HG02840 (cell line): ENCODE data around the gene AHI1.

Experiments
- ATAC-seq: cut with Tn5 transposase; IDR thresholded peaks from one replicate; pipeline ENCODE4 v1.9.1; 2021; ENCODE audit warnings: mild to moderate bottlenecking, moderate library complexity, moderate number of reproducible peaks; ENCODE audit not compliant: unreplicated experiment, low FRiP score

The AHI1 gene

DNA sequence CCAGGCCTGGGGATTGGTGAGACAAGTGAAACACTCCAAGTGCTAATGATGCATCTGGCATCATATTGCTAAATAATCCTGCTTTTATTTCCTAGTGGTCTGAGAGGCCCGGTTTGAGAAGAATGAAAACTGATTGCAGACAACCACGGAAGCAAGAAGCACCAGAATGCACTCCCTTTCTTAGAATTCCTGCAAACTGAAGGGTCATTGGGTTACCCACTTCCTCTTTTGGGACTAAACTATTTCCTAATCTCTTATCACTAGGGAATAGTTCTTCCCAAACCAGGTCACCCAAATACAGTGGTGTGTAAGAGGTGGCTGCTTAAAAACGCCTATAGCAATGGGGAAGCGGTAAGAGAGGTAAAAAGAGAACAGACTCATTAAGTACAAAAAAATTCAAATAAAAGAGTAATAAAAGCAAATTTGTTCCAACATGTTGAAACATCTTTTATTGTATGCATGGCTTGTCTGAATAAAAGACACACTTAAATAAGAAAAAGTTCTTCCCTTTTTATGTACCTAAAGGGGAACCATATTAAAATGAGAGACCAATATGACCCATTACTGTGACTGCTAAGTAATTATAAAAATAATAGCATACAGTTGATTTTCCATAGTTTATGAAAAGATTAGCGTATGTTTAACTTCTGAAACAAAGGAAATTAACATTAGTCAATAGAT, 190.7 kb downstream of the AHI1 start:
- no peak for ATAC-seq

DNA sequence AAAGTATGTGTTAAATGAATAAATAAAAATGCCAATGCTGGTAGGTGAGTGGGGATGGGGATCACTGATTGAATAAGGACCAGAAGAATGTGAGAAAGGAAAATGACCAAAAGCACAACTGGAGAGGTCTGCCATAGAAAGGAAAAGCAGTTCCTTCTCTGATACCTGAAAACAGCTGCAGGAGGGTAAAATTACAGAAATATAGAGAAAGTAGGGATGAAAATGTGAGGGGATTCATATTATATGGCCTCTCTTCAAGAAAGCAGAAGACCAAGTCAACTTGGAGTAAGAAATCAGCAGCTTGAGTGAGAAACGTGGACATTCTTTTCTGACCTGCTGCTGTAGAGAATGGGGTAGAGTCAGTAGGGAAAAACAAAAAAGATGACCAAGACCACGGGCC, 191.4 kb downstream of the AHI1 start:
- no peak for ATAC-seq

DNA sequence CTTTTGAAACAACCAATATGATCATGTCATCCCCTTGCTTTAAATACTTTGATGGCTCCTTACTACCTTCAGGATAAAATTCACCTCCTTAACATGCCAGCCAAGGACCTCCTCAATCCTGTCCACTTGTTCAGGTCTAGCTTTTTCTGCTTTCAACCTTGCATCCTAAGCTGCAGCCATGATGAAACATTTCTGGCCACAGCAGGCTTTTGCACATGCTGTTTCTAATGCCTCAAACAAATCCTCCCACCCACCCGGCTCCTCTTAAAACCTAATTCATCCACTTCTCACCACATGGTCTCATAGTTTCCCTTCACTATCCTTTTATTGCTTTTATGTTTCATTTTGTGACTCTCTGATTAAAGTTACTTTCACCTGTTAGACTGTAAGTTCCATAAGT, 191.9 kb downstream of the AHI1 start:
- no peak for ATAC-seq

DNA sequence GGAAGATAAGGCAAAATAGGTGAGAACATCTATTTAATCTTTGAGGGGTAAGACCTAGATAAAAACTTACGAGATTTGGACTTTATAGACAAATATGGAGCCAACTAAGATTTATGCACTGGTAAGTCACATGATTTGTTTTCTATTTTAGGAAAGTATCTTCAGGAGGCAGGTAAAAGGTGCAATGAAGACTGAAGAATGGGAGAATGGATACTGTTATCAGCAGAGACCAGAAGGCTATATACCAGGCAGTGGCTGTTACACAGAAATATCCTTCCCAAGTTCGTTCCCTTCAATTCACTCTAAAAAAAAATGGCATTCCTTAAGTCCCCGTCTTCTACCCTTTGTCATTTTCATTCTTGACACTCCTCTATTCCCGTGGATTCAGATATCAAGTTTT, 192.7 kb downstream of the AHI1 start:
- ATAC-seq, result no peak

DNA sequence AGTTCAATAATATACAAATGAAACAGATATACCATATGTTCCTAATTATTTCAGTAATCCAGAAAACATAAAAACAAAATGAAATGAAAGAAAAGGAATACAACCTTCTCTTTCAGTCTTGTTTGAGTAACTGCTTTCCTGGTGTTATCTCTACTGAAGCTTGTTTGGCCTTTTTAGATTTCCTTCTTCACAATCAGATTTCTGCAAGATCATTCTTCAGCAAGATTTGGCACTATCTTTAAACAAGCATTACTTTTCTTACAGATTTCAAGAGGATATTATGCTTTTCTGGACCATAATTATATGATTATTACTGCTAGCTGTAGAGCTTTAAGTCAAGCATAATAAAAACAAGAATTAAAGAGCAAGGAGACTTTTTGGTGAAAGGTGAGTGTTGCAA, 196.2 kb downstream of the AHI1 start:
- no peak for ATAC-seq

DNA sequence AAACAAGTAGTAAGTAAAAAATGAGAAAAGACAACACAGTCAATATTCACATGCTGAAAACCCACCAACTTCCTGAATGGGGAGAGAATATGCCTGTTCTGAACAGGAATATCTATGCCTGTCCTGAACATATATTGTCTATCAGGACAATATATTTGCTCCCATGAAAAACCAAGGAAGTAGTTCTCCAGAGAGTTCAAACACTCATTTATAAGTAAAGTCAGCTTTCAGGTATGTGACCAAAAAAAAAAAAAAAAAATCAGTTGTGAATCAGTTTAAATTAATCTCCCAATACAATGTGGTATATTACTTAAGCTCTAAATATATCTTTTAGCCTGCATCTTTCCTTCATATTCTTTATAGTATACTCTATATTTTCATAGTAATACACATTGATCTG, 197.0 kb downstream of the AHI1 start:
- no peak for ATAC-seq

DNA sequence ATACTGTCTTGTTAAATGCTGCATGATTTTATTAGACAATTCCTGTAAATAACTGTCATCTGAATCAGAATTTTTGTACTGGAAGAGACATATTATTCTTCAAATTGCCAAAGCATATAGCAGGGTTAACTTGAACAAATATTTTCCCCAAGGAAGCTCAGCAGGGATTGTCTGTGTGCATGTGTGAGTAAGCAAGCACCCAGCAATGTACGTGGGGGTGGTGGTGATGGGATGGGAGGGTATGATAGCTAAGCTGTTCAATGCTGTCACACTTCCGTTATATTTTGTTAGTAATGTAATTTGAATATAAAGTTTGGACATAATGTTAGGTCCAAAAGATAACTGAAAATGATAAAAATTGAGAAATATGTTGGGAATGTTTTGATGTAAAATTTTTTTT, 198.3 kb downstream of the AHI1 start:
- no peak for ATAC-seq

DNA sequence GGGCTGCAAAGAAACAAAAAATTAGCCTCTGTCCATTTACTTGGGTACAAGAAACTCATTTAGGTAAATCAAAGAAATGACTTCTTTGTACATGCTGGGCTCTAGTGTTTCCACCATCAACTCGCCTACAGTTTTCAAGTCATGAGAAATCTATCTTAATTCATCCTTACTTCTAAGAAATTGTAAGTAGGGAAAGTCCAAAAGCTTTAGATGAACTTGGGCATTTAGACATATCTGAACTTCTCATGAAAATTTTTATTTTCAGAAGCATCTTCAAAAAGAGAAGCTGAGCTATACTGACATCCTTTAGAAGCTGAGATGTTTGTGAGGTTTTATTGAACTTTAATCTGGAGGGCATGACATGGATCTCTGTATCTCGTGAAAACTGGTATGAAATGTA, 199.1 kb downstream of the AHI1 start:
- ATAC-seq, result no peak

DNA sequence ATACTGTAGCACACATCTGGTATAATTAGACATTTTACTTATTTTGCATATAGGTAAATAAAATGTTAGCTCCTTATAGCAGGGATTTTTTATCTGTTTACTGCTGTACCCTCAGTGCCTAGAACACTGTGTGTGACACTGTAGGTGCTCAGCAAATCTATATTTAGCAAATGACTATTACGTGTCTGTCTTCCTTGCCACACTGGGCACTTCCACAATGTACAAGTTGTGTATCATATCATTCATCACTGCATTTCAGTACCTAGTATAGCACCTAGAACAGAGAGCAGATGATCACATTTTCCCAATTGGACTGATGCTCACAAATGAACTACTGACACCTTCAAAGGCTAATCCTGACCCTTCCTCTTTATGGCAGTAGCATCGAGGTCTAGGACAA, 200.8 kb downstream of the AHI1 start:
- no peak for ATAC-seq

DNA sequence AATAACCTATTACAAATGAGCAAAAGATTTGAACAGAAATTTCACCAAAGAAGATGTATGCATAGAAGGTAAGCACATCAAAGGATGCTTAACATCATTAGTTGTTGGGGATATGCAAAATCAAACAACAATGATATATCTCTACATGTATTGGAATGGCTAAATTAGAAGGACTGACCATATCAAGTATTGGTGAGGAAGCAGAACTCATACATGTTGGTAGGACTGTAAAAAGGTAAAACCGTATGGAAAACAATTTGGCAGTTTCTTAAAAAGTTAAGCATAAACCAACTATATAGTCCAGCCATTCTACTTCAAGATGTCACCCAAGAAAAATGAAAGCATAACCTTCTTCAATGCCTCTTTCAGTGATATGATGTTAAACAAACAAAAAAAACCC, 202.5 kb downstream of the AHI1 start:
- no peak for ATAC-seq

DNA sequence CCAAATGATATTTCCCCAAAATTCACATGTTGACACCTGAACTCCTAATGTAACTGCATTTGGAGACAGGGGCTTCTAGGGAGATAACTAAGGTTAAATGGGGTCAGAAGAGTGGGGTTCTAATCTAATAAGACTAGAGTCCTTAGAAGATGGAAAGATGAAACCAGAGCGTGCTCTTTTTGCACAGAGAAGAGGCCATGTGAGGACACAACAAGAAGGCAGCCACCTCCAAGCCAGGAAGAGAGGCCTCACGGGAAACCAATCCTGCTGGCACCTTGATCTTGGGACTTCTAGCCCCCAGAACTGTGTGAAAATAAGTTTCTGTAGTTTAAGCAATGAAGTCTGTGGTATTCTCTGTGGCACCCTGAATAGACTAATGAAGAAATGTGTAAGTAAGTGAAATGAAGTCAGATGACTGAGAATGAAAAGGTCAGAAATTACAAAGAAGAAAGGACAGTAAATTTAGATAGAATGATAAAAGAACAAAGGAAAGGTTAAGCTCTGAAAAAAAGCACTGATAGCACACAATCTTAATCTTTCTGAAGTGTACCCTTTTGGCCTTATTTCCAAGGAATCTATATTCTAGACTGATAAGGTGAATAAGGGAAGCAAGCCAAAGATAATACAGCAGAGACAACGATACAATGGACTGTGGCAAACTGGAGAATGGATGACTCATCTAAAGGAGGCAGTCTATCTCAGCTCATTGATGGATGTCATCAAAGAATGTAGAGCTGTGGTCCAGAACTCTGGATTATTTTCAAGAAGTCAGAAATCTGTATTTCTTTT, 206.1 kb downstream of the AHI1 start:
- no peak for ATAC-seq

DNA sequence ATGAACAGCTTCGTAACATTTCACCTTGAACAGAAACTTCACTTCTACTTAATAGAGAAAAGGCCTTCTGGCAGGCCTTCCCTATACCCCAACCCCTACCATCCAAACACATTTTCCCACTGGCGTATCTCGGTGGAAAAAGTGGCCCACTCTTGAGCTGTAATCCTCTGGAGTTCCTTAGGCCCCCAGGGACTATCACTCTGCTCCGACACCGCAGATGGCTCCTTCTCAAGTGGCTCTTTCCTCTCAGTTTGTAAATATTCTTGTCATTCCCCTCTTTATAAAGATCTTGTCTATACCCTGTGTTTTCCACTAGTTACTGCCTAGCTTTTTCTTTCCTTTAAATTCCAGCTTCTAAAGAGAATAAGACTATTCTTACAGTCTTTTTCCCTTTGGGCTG, 207.7 kb downstream of the AHI1 start:
- ATAC-seq, result no peak

DNA sequence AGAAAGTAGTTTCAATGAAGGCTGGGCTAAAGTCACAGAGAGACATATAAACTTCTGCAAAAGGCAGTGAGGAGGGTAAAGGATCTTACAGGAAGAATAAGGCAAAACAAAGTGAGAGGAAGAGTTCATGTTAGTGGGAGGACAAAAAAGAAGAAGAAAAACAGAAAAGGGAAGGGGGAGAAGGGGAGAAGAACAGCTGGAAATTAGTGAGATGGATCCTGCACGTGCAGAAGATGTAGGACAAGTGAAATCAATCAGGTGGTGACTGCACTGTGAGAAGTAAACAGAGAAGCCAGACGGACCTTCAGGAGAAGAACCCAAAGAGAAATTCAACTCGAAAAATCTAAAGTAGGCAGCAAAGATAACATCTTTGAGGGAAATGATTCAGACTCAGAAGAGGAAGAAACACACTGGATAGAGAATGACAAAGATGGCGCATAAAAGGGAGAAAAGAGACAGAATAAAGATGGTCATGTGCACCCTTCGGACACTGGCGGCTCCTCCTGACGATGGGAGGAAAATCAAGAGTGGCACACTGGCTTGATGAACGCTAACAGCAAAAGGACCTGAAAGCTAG, 210.5 kb downstream of the AHI1 start:
- ATAC-seq, result no peak

DNA sequence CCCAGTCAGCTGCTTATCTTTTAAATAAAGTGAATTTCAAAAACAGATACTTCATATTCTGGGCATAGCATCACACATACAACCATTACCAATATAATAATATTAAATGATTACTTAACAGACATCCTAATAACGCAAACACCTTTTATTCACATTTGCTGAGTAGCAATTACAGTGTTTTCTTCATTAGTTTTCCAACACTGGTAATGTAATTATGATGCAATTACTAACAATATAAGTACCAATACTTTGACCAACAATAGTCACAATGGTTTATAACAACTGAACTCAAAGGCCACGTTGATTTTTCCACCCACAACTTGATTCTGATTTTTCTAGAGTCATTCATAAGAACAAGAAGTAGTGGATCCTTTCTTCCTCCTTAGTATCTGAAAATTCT, 212.4 kb downstream of the AHI1 start:
- ATAC-seq, result no peak

DNA sequence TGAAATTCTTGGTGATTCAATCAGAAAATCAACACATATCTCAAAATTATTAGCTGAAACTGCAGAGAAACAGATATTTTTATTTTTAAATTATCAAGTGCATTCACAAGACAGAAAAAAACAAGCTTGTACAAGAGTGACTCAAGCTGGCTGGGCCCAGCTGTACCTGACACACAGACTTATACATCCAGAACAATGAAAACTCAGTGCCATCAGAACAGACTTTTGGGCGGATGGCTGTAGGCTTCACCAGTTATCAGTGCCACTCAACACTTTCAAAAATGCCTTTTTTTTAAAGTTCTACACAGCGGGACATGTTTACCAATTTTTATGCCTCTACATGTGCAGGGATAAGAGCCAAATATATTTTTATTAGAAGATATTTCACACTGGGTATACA, 213.6 kb downstream of the AHI1 start:
- no peak for ATAC-seq

DNA sequence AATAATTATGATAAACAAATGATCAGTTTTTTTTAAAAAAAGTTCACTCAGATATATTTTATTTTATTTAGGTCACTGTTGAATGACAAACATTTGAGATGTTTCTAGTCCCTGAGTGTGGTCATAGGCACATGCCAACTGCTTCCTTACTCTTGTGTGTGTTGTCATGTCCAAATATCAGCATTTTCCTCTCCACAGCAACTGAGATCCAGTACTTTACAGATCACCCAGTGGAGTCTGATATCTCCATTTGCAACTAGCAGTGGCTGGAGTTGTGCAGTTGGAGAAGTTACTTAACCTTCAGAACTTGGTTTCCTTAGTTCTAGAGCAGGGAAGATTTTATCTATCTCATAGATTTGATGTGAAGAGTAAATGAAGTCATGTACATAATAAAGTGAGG, 215.1 kb downstream of the AHI1 start:
- no peak for ATAC-seq

DNA sequence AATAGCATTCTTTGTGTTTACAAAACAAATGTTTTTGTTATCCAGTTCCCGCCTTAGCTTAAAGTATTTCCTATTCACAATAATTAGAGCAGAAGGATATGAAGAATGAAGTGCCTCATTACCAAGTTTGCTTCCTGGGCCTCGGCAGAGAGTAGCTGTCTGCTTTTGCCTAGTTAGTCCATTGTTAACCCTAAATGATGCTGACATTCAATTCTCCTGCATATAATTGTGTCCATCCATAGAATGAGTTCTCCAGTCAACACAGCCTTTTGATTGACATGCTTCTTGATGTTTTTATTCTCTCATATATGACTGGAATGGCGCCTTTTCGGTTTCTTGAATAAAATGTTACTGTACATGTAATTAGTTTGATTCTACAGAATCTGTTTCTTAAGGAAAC, 215.6 kb downstream of the AHI1 start:
- no peak for ATAC-seq

DNA sequence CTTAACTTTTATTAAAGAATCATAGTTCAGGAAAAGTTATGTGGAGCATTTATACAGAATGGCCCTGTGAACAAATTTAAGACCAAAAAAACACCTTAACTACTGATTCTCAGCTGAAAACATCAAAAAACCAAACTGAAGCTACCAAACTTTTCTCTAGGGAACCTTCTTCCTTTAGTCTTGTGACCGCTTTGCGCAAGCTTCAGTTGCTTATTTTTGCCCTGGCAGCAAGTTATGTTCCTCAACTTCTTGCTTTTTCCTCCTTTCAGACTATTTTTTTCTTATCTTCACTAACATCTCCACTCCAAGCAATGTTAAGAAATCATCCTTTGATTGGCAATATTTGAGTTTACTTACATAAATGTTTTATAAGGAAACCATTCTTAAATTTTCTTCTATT, 216.3 kb downstream of the AHI1 start:
- ATAC-seq, result no peak

DNA sequence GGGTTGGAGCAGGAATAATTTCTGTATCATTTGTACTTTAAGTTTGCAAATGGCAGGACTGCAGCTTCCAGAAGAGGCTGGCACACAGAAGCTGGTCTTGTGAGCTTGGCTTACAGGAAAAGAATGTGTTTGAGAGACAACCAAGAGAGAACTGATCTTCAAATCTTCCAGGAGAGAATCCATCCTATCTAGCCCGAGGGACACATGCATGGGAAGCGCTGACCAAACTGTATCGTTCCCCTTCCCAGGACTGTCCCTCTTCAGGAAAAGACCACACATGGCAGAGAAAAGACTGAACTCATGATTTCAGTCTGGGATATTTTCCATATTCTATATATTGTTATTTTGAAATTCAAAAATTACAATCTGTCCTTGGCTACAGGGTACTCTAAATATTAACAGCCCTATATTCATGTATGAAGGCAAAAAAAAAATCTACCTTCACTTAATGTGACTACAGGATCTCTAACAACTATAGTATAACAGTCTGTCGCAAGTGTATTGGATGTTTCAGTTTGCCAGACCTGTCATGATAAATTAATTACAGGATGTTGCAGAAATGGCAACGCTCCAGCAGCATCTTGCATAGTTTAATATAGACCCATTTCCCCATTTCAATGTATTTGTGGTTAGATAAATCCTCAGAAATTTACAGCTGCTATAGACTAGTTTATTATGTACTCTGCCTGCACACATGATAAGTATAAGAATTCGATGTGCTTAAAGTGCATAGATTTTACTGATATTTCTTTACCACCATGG, 217.0 kb downstream of the AHI1 start:
- no peak for ATAC-seq

DNA sequence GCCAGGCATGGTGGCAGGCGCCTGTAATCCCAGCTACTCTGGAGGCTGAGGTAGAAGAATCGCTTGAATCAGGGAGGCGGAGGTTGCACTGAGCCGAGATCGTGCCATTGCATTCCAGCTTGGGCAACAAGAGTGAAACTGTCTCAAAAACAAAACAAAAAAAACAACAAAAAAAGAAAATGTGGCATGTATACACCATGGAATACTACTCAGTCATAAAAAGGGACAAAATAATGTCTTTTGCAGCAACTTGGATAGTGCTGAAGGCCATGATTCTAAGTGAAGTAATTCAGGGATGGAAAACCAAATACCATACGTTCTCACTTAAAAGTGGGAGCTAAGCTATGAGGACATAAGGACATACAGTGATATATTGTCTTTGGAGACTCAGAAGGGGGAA, 220.1 kb downstream of the AHI1 start:
- ATAC-seq, result no peak

DNA sequence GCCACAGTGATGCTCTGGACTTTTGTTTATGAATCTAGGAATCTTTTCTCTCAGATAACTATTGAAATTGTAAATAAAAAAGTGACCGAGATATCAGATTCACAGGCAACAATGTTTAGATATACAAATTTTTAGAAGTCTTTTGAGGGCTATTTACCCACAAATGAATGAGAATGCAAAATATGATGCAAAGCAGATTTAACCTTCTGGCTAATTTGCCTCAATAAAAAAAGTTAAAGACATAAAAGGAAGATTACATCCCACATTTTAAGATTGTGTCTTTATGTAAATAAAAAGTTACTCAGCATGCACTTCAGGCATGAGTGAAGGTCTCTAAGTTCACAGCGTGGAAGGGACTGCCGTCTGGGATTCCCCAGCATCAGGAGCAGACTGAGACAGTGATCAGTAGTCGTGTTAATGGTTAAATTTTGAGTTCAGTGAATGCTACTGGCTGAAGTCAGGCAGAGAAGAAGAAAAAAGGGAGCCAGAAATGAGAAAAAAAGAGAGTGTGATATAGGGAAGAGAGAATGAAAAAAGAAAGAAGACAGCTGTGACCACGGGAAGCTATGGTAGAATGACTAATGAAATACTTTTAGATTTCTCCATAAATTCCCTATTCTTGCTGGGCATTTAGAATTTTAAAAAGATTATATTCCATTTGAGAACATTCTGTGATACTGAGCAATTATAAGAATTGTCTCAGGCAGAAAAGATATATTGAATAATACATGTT, 222.8 kb downstream of the AHI1 start:
- peak; percentile 78 for ATAC-seq
